Hepatocyte (in vitro differentiated cells): ENCODE results near the gene PAH. TPM values are rescaled to one million over a fixed set of nuclear protein-coding genes. Genes with fewer than 3 reads are reported as not detected.

Experiments
- DNase-seq: peaks from one replicate; pipeline ENCODE4 v3.0.0-alpha.2; 2016; ENCODE audit warnings: low spot score
- H2AFZ ChIP-seq: fragments of 200-600 bp; sonication (generic); 2 replicates; pipeline ENCODE4 v1.6.0; 2016; ENCODE audit warnings: antibody characterized with exemption, mild to moderate bottlenecking
- H3K27ac ChIP-seq: fragments of 200-600 bp; sonication (generic); 2 replicates; pipeline ENCODE4 v1.5.1; 2016; ENCODE audit warnings: mild to moderate bottlenecking
- H3K27me3 ChIP-seq: fragments of 200-600 bp; sonication (generic); 2 replicates; pipeline ENCODE4 v1.6.1; 2016
- H3K36me3 ChIP-seq: fragments of 200-600 bp; sonication (generic); replicated peaks from 2 replicates; pipeline ENCODE4 v1.5.1; 2016; ENCODE audit warnings: low read depth; ENCODE audit not compliant: insufficient read depth
- H3K4me1 ChIP-seq: fragments of 200-600 bp; sonication (generic); 2 replicates; pipeline ENCODE4 v1.5.1; 2016; ENCODE audit warnings: mild to moderate bottlenecking, moderate library complexity; ENCODE audit not compliant: insufficient read depth
- H3K4me2 ChIP-seq: fragments of 200-600 bp; sonication (generic); 2 replicates; pipeline ENCODE4 v1.6.0; 2016
- H3K4me3 ChIP-seq: fragments of 200-600 bp; sonication (generic); 2 replicates; pipeline ENCODE4 v1.5.1; 2016; ENCODE audit warnings: mild to moderate bottlenecking
- H3K79me2 ChIP-seq: fragments of 200-600 bp; sonication (generic); 2 replicates; pipeline ENCODE4 v1.6.0; 2017; ENCODE audit warnings: mild to moderate bottlenecking
- H3K9me2 ChIP-seq: fragments of 200-600 bp; sonication (generic); replicated peaks from 2 replicates; pipeline ENCODE4 v1.6.0; 2017; ENCODE audit warnings: mild to moderate bottlenecking; ENCODE audit not compliant: insufficient read depth
- H3K9me3 ChIP-seq: fragments of 200-600 bp; sonication (generic); 2 replicates; pipeline ENCODE4 v1.5.1; 2016; ENCODE audit warnings: low read depth, mild to moderate bottlenecking
- H4K20me1 ChIP-seq: fragments of 200-600 bp; sonication (generic); 2 replicates; pipeline ENCODE4 v1.6.0; 2016; ENCODE audit warnings: mild to moderate bottlenecking; ENCODE audit not compliant: insufficient read depth, poor library complexity, severe bottlenecking
- CTCF ChIP-seq: fragments of 200-600 bp; sonication (generic); IDR thresholded peaks from 2 replicates; pipeline ENCODE4 v1.5.1; 2016; ENCODE audit warnings: antibody characterized with exemption, mild to moderate bottlenecking; ENCODE audit not compliant: poor library complexity
- EZH2 ChIP-seq: fragments of 200-600 bp; sonication (generic); IDR thresholded peaks from 2 replicates; pipeline ENCODE4 v1.6.1; 2016; ENCODE audit warnings: antibody characterized with exemption, mild to moderate bottlenecking, borderline replicate concordance
- EZH2phosphoT487 ChIP-seq: fragments of 200-600 bp; sonication (generic); IDR thresholded peaks from one replicate; pipeline ENCODE4 v1.6.1; 2018; ENCODE audit warnings: antibody characterized with exemption, mild to moderate bottlenecking, low read depth, moderate library complexity; ENCODE audit not compliant: unreplicated experiment, severe bottlenecking
- WGBS: methylation state at CpG from one replicate; pipeline ENCODE4 v1.1.6; 2016; ENCODE audit warnings: low lambda C conversion rate; ENCODE audit errors: missing lambda C conversion rate; 5-methylcytosine and 5-hydroxymethylcytosine counted together
- polyA plus RNA-seq: library from polyadenylated mRNA; unstranded; fragments of >200 nt; fragmentation: Nextera tagmentation; extraction: Ambion mirVana; gene quantifications from 2 replicates; pipeline ENCODE4 v1.2.1, GENCODE V29; 2016
- total RNA-seq: library from RNA; depleted of rRNA; stranded (reverse); fragments of >200 nt; gene quantifications from 2 replicates; pipeline ENCODE4 v1.2.3, GENCODE V29; 2014

PAH gene
- total and polyA plus RNA-seq, 2 experiments from 2014 or later: 76.1 to 203 TPM

- WGBS: 14% methylated on average over 5 of the region's 5 CpGs
- no peaks in the 10 kb centered on the region for H4K20me1 ChIP-seq
- H3K4me1 ChIP-seq: no peaks in the 10 kb centered on the region
- no peak overlapping the region for H2AFZ ChIP-seq
- TF ChIP-seq EZH2phosphoT487 (no peak), EZH2 (no peak), CTCF (peak; percentile 70)
- no peak overlapping the region for H3K27ac ChIP-seq
- H3K27me3 ChIP-seq: peaks cover 19% of the 10 kb centered on the region
- no peaks in the 10 kb centered on the region for H3K9me2 ChIP-seq
- no peak overlapping the region for H3K4me3 ChIP-seq
- H3K79me2 ChIP-seq: no peaks in the 10 kb centered on the region
- peak; percentile 65 for DNase-seq
- no peak overlapping the region for H3K4me2 ChIP-seq
- no peaks in the 10 kb centered on the region for H3K36me3 ChIP-seq
- no peaks in the 10 kb centered on the region for H3K9me3 ChIP-seq
These were observed 100.1 kb downstream of the PAH start for GRCh38 chr12:102816816-102817434.

GRCh38 chr12:102814691-102815367, 102.2 kb downstream of the PAH start:
- Histone ChIP-seq H3K4me3 (no peak overlapping the region), H3K9me3 (no peaks in the 10 kb centered on the region), H2AFZ (no peak overlapping the region), H3K79me2 (no peaks in the 10 kb centered on the region), H3K4me2 (no peak overlapping the region), H4K20me1 (no peaks in the 10 kb centered on the region), H3K27me3 (peaks cover 11% of the 10 kb centered on the region), H3K36me3 (no peaks in the 10 kb centered on the region), H3K4me1 (no peaks in the 10 kb centered on the region), H3K27ac (no peak overlapping the region), H3K9me2 (no peaks in the 10 kb centered on the region)
- 78% methylated on average over 2 of the region's 2 CpGs for WGBS
- no peak for DNase-seq
- no peak for TF ChIP-seq EZH2
- no peak for TF ChIP-seq CTCF
- no peak for TF ChIP-seq EZH2phosphoT487

GRCh38 chr12:102812344-102812743, 104.7 kb downstream of the PAH start:
- TF ChIP-seq CTCF: no peak
- TF ChIP-seq EZH2phosphoT487: no peak
- no peak for TF ChIP-seq EZH2
- no peak overlapping the region for H3K4me2 ChIP-seq

More at GRCh38 chr12:102812344-102812743, 104.7 kb downstream of the PAH start:
- DNase-seq: no peak
- Histone ChIP-seq H3K9me2 (no peaks in the 10 kb centered on the region), H3K36me3 (no peaks in the 10 kb centered on the region), H4K20me1 (no peaks in the 10 kb centered on the region), H3K4me3 (no peak overlapping the region), H3K27me3 (peaks cover 7% of the 10 kb centered on the region), H3K27ac (no peak overlapping the region), H2AFZ (no peak overlapping the region), H3K9me3 (no peaks in the 10 kb centered on the region), H3K4me1 (no peaks in the 10 kb centered on the region), H3K79me2 (no peaks in the 10 kb centered on the region)
- 62% methylated on average over 8 of the region's 8 CpGs for WGBS
